Activated CD8-positive, alpha-beta T cell treated with anti-CD3 and anti-CD28 coated beads, Interleukin-2, amount 10 ng/mL, durations not matched to agents 7 days and 5 days (primary cell): ENCODE results near the gene ST8SIA6. TPM values are rescaled to one million over a fixed set of nuclear protein-coding genes. Genes with fewer than 3 reads are reported as not detected.

Source experiments
- ATAC-seq: fragments of 150-1000 bp; cut with Tn5 transposase; one replicate; pipeline ENCODE4 v1.10.0; 2021; ENCODE audit warnings: moderate library complexity
- CTCF ChIA-PET: fragments of 350-600 bp; sonication (Branson Sonifier 250); formaldehyde crosslinking; loops from one replicate; lab custom pipeline; 2021; ENCODE audit warnings: antibody characterized with exemption; lab: Charles Lee
- POLR2A ChIA-PET: fragments of 350-600 bp; sonication (Branson Sonifier 250); formaldehyde crosslinking; loops from one replicate; lab custom pipeline; 2021; ENCODE audit warnings: antibody characterized with exemption; lab: Charles Lee
- DNase-seq: peaks from one replicate; pipeline ENCODE4 v3.0.0-alpha.2; 2020
- H3K27ac Mint-ChIP-seq: one replicate; pipeline ENCODE4 v1.8.0; 2021; ENCODE audit warnings: mild to moderate bottlenecking, mixed read lengths
- H3K27me3 Mint-ChIP-seq: one replicate; pipeline ENCODE4 v1.8.0; 2021; ENCODE audit warnings: low read depth, mixed read lengths
- H3K36me3 Mint-ChIP-seq: one replicate; pipeline ENCODE4 v1.8.0; 2021; ENCODE audit warnings: low read depth, mixed read lengths
- H3K4me1 Mint-ChIP-seq: one replicate; pipeline ENCODE4 v1.8.0; 2021; ENCODE audit warnings: low read depth, mixed read lengths
- H3K4me3 Mint-ChIP-seq: one replicate; pipeline ENCODE4 v1.8.0; 2021; ENCODE audit warnings: mild to moderate bottlenecking, mixed read lengths
- H3K9me3 Mint-ChIP-seq: one replicate; pipeline ENCODE4 v1.8.0; 2022; ENCODE audit warnings: mixed read lengths; ENCODE audit not compliant: insufficient read depth
- total RNA-seq, 2 experiments: library from RNA; stranded (reverse); gene quantifications; one replicate each; pipeline ENCODE4 v1.2.3, GENCODE V29; 2021

The ST8SIA6 gene
- total RNA-seq, 2 experiments from 2014 or later = not detected

DNA sequence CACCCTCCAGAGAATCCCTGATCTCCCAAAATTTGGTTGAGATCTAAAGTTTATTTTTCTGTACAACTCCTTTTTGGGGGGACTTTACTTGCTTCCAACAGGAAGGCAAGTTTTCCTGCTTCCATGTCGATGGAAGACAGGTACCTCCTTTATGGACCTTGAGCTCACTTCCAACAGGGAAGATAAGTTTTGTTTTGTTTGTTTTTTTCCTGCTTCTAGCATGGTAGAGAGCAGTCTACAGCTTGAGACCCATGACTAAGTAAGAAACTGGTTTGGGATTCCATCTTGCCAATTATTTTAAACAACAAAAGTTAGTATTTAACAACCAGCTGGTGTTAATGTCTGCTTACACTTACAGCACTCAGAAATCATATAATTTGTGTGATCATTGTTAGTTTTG lies 74.4 kb downstream of the ST8SIA6 start:
- no peaks in the 10 kb centered on the region for H3K36me3 Mint-ChIP-seq

DNA sequence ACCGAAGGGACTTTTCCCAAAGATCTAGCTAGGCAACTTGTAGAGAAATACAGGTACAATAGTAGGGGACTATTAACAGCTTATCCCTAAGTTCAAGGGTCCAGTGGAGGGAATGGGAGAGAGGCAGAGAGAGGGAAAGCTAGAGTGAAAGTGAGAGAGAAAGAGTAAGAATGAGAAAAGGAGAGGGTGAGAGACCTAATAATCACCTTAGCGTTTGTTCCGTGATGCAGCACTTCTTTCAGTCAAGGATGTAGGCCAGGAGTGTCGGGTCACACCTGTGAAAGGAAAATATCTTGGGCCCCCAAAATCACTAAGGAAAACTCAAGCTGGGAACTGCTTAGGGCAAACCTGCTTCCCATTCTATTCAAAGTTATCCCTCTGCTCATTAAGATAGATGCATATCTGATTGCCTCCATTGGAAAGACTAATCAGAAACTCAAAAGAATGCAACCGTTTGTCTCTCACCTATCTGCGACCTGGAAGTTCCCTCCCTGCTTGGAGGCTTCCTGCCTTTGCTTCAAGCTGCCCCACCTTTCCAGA lies 75.2 kb downstream of the ST8SIA6 start:
- H3K27me3 Mint-ChIP-seq = peaks cover 2% of the 10 kb centered on the region
- H3K36me3 Mint-ChIP-seq = no peaks in the 10 kb centered on the region
- CTCF ChIA-PET = interaction anchor here (1.0 kb wide), 1 partner anchor 552 kb away, joined by 3 read pairs; no protein-coding TSS in a partner anchor
- H3K9me3 Mint-ChIP-seq = no peaks in the 10 kb centered on the region
- no peaks in the 10 kb centered on the region for H3K4me1 Mint-ChIP-seq
- no peak for ATAC-seq
- no peak overlapping the region for H3K4me3 Mint-ChIP-seq
- DNase-seq = no peak
- POLR2A ChIA-PET = interaction anchor here (0.6 kb wide), 1 partner anchor 186 kb away, joined by 3 read pairs; no protein-coding TSS in a partner anchor
- H3K27ac Mint-ChIP-seq = no peak overlapping the region

More for the DNA sequence above, 74.4 kb downstream of the ST8SIA6 start:
- Mint-ChIP-seq H3K4me1 (no peaks in the 10 kb centered on the region), H3K9me3 (no peaks in the 10 kb centered on the region), H3K4me3 (no peak overlapping the region), H3K27ac (no peak overlapping the region), H3K27me3 (peaks cover 2% of the 10 kb centered on the region)
- ATAC-seq = no peak
- CTCF ChIA-PET = interaction anchor here (0.6 to 1.0 kb wide), 2 partner anchors 10 to 552 kb away, joined by 3 read pairs; no protein-coding TSS in a partner anchor
- POLR2A ChIA-PET = interaction anchor here (0.6 kb wide), 1 partner anchor 185 kb away, joined by 3 read pairs; no protein-coding TSS in a partner anchor
- no peak for DNase-seq

DNA sequence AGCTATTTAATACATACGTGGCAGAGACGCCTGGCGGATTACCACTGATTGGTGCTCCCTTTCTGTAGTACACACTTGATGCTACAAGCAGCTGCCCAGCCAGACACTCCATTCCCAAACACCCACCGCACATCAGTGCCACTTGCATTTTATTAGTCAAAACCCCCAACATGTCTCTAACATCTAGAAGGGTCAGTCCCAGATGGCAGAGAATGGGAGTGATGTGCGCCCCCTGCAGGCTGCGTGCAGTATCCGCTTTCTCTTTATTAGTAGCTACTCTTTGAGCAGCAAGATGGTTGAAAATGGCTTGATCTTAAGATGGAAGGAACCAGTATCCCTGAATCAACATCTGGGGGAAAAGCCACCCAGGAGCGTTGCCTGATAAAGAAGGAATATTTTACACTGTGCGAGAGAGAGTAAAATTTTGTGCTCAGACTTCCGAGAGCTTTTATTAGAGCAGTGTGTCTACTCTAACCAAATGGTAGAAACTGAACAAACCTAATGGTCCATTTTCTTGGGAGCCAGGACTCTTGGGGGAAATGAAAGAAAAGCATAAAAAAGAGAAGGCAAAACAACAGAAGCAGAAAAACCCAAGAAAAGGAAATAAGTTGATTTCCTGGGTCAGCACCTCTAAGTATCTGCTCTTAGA lies 78.3 kb downstream of the ST8SIA6 start:
- Mint-ChIP-seq H3K36me3 (no peaks in the 10 kb centered on the region), H3K27me3 (peaks cover 2% of the 10 kb centered on the region), H3K9me3 (no peaks in the 10 kb centered on the region), H3K4me1 (no peaks in the 10 kb centered on the region), H3K27ac (no peak overlapping the region), H3K4me3 (no peak overlapping the region)
- peak; percentile 37 for DNase-seq
- no peak for ATAC-seq
- ChIA-PET POLR2A (no interaction called here), CTCF (interaction anchor here (0.6 to 2.1 kb wide), 15 partner anchors 9 to 1584 kb away, joined by 3 to 11 read pairs (median 4); partner anchors contain the start of gene RSU1)

- CTCF ChIA-PET = no interaction called here
Observed at GRCh38 chr10:17368708-17369272, 85.6 kb downstream of the ST8SIA6 start.

DNA sequence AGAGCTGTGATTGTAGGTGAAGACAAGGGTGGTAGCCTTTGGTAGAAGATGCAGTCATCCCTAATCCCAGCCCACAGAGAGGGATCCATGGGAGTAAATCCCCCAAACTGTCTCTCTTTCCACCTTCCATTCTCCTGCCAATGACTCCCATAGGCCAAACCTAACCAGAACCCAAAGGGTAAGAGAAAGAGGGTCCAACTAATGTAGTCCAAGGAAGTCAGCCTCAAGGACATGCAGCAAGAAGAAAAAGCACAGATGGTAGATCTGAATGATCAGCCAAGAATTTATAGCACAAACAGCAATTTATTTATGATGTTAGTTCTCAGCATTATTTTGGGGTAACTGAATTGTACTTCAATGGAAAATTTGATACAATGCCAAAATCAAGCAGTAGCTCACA lies 87.7 kb downstream of the ST8SIA6 start:
- Mint-ChIP-seq H3K9me3 (no peaks in the 10 kb centered on the region), H3K27ac (no peak overlapping the region), H3K4me3 (no peak overlapping the region), H3K27me3 (peaks cover 6% of the 10 kb centered on the region), H3K36me3 (no peaks in the 10 kb centered on the region), H3K4me1 (no peaks in the 10 kb centered on the region)
- POLR2A ChIA-PET = no interaction called here
- ATAC-seq = no peak
- CTCF ChIA-PET = interaction anchor here (1.4 kb wide), 1 partner anchor 9 kb away, joined by 5 read pairs; no protein-coding TSS in a partner anchor
- no peak for DNase-seq

More at GRCh38 chr10:17368708-17369272, 85.6 kb downstream of the ST8SIA6 start:
- no peak overlapping the region for H3K4me3 Mint-ChIP-seq
- H3K27ac Mint-ChIP-seq = no peak overlapping the region
- H3K27me3 Mint-ChIP-seq = no peaks in the 10 kb centered on the region
- POLR2A ChIA-PET = no interaction called here
- H3K36me3 Mint-ChIP-seq = no peaks in the 10 kb centered on the region
- no peaks in the 10 kb centered on the region for H3K9me3 Mint-ChIP-seq
- H3K4me1 Mint-ChIP-seq = no peaks in the 10 kb centered on the region
- DNase-seq (no peak), ATAC-seq (no peak)

- ChIA-PET CTCF (interaction anchor here (1.3 to 1.4 kb wide), 2 partner anchors 11 to 13 kb away, joined by 3 to 5 read pairs; no protein-coding TSS in a partner anchor), POLR2A (no interaction called here)
- Mint-ChIP-seq H3K27me3 (peaks cover 9% of the 10 kb centered on the region), H3K27ac (no peak overlapping the region), H3K9me3 (no peaks in the 10 kb centered on the region), H3K4me1 (no peaks in the 10 kb centered on the region), H3K36me3 (no peaks in the 10 kb centered on the region), H3K4me3 (no peak overlapping the region)
- ATAC-seq (no peak), DNase-seq (no peak)
Observed at GRCh38 chr10:17365402-17365801, 89.0 kb downstream of the ST8SIA6 start.

DNA sequence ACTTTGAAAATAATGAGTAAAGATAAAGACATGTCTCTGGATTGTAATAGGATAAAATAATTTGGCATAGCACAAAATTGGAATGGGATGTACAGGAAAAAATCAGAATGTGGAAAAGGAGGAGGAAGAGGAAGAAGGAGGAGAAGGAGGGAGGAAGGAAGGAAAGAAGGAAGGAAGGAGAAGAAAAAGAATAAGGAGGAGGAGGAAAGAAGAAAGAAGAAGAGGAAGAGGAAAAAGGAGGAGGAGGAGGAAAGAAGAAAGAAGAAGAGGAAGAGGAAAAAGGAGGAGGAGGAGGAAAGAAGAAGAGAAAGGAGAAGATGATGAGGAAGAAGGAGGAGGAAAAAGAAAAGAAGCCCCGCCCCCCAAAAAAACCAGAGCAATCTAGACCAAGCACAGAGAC lies 95.9 kb downstream of the ST8SIA6 start:
- no peak overlapping the region for H3K27ac Mint-ChIP-seq
- no peak for DNase-seq
- no peaks in the 10 kb centered on the region for H3K36me3 Mint-ChIP-seq
- ChIA-PET CTCF (no interaction called here), POLR2A (no interaction called here)
- no peak for ATAC-seq
- no peaks in the 10 kb centered on the region for H3K4me1 Mint-ChIP-seq
- H3K27me3 Mint-ChIP-seq = peaks cover 12% of the 10 kb centered on the region
- H3K4me3 Mint-ChIP-seq = no peak overlapping the region
- no peaks in the 10 kb centered on the region for H3K9me3 Mint-ChIP-seq

DNA sequence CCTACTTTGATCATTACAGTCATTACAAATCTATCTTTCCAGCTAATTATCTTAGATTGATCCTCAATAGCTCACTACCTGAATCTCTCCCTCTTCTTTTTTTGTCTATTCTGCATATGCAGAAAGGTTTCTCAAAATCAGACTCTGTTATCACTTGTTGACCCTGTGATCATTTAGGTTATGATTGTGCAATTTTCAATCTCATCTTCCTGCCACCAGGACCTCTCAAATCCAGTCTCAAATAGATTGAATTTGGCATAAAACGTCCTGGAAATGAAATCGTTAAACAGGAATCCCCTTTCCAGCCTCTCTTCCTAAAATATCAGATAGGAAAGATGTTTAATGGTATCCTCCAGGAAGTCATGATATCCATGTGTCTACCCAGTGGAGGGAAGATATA lies 96.6 kb downstream of the ST8SIA6 start:
- DNase-seq = no peak
- H3K4me3 Mint-ChIP-seq = no peak overlapping the region
- no peaks in the 10 kb centered on the region for H3K4me1 Mint-ChIP-seq
- peaks cover 10% of the 10 kb centered on the region for H3K27me3 Mint-ChIP-seq
- CTCF ChIA-PET = no interaction called here
- H3K27ac Mint-ChIP-seq = no peak overlapping the region
- no peak for ATAC-seq
- POLR2A ChIA-PET = no interaction called here
- H3K9me3 Mint-ChIP-seq = no peaks in the 10 kb centered on the region
- H3K36me3 Mint-ChIP-seq = no peaks in the 10 kb centered on the region

GRCh38 chr10:17356820-17357219 lies 97.6 kb downstream of the ST8SIA6 start:
- Mint-ChIP-seq H3K9me3 (no peaks in the 10 kb centered on the region), H3K36me3 (no peaks in the 10 kb centered on the region), H3K27me3 (peaks cover 11% of the 10 kb centered on the region), H3K4me3 (no peak overlapping the region), H3K4me1 (no peaks in the 10 kb centered on the region), H3K27ac (no peak overlapping the region)
- CTCF ChIA-PET = no interaction called here
- ATAC-seq = no peak
- no peak for DNase-seq
- POLR2A ChIA-PET = no interaction called here

DNA sequence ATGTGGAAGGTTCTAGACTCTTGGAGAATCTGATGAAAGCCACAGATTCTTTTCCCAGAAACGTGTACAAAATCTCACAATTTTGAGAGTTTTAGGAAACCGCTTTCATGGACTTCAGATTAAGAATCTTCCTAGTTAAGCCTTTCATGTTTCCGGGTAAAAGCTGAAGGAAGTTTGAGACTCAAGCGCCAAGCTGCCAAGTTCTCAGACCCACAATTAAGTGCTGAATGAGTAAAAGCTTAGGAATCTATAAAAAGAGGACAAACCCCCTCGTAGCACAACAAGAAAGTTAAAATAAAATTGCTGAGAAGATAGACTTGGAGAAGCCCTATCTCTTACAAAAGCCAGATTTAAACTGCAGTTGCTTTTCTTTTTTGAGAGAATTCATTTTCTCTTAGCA lies 99.6 kb downstream of the ST8SIA6 start:
- no peaks in the 10 kb centered on the region for H3K36me3 Mint-ChIP-seq
- POLR2A ChIA-PET = no interaction called here
- no peak overlapping the region for H3K27ac Mint-ChIP-seq
- H3K27me3 Mint-ChIP-seq = peaks cover 9% of the 10 kb centered on the region
- H3K9me3 Mint-ChIP-seq = no peaks in the 10 kb centered on the region
- DNase-seq (no peak), ATAC-seq (no peak)
- no peak overlapping the region for H3K4me3 Mint-ChIP-seq
- no peaks in the 10 kb centered on the region for H3K4me1 Mint-ChIP-seq
- CTCF ChIA-PET = interaction anchor here (1.3 to 2.2 kb wide), 2 partner anchors 11 to 21 kb away, joined by 4 to 11 read pairs; no protein-coding TSS in a partner anchor

GRCh38 chr10:17353568-17354300 lies 100.7 kb downstream of the ST8SIA6 start:
- ChIA-PET CTCF (interaction anchor here (2.2 kb wide), 1 partner anchor 22 kb away, joined by 11 read pairs; no protein-coding TSS in a partner anchor), POLR2A (no interaction called here)
- Mint-ChIP-seq H3K4me3 (no peak overlapping the region), H3K36me3 (no peaks in the 10 kb centered on the region), H3K27ac (no peak overlapping the region), H3K9me3 (no peaks in the 10 kb centered on the region), H3K4me1 (no peaks in the 10 kb centered on the region), H3K27me3 (peaks cover 9% of the 10 kb centered on the region)
- ATAC-seq (no peak), DNase-seq (no peak)
